OCI-LY1 (cell line): ENCODE results near the gene C20orf173.

Source experiments
- CTCF ChIP-seq: fragments of 200-600 bp; sonication (generic), shearing (Covaris generic); IDR thresholded peaks from 2 replicates; pipeline ENCODE4 v1.5.1; 2017; ENCODE audit warnings: mild to moderate bottlenecking, antibody characterized with exemption, low read length, moderate library complexity, mixed read lengths
- EZH2 ChIP-seq: fragments of 200-600 bp; sonication (generic), shearing (Covaris generic); IDR thresholded peaks from 2 replicates; pipeline ENCODE4 v1.8.0; 2017; ENCODE audit warnings: borderline replicate concordance, mixed run types, mild to moderate bottlenecking, antibody characterized with exemption, low read length, moderate library complexity, mixed read lengths

- TF ChIP-seq CTCF (no peak), EZH2 (no peak)
Measured at GRCh38 chr20:35491823-35492222, 37.6 kb downstream of the C20orf173 start.
